DND-41 (cell line): ENCODE results near the gene JAGN1.

ENCODE experiments used
- ATAC-seq: fragments of 200-7000 bp; cut with Tn5 transposase; 3 replicates; pipeline ENCODE4 v1.9.1; 2021; ENCODE audit warnings: low read depth; ENCODE audit not compliant: insufficient read depth
- DNase-seq: peaks from one replicate; pipeline ENCODE4 v3.0.0-alpha.2; 2020
- H2AFZ ChIP-seq: 2 replicates; pipeline ENCODE4 v1.6.0; 2012; ENCODE audit warnings: low read depth, low read length
- H3K27ac ChIP-seq: 2 replicates; pipeline ENCODE4 v1.5.1; 2012; ENCODE audit warnings: low read length, inconsistent platforms
- H3K27me3 ChIP-seq: fragments of 200-600 bp; sonication (generic); 2 replicates; pipeline ENCODE4 v1.6.0; 2012; ENCODE audit warnings: low read length, mild to moderate bottlenecking, inconsistent platforms; ENCODE audit not compliant: insufficient read depth, poor library complexity
- H3K36me3 ChIP-seq: 2 replicates; pipeline ENCODE4 v1.5.1; 2012; ENCODE audit warnings: low read length, inconsistent platforms; ENCODE audit not compliant: insufficient read depth
- H3K4me1 ChIP-seq: 2 replicates; pipeline ENCODE4 v1.5.1; 2012; ENCODE audit warnings: mild to moderate bottlenecking, low read length; ENCODE audit not compliant: insufficient read depth
- H3K4me2 ChIP-seq: 2 replicates; pipeline ENCODE4 v1.6.0; 2012; ENCODE audit warnings: mild to moderate bottlenecking, moderate library complexity, low read length, inconsistent platforms; ENCODE audit not compliant: insufficient read depth
- H3K4me3 ChIP-seq, 2 experiments: fragments of 200-600 bp in 1 of 2; shearing (Covaris generic) in 1 of 2; 2 replicates each; pipeline ENCODE4 v1.5.1; 2012 to 2016; ENCODE audit warnings: inconsistent platforms in 2 of 2, low read length in 2 of 2, mild to moderate bottlenecking in 2 of 2, low read depth in 1 of 2, moderate library complexity in 1 of 2
- H3K79me2 ChIP-seq: 2 replicates; pipeline ENCODE4 v1.6.0; 2012; ENCODE audit warnings: low read length, inconsistent platforms; ENCODE audit not compliant: insufficient read depth
- H3K9ac ChIP-seq: 2 replicates; pipeline ENCODE4 v1.6.0; 2012; ENCODE audit warnings: low read depth, mild to moderate bottlenecking, inconsistent platforms, low read length, moderate library complexity
- H3K9me3 ChIP-seq: 2 replicates; pipeline ENCODE4 v1.5.1; 2012; ENCODE audit warnings: low read length, moderate library complexity, mild to moderate bottlenecking, inconsistent platforms; ENCODE audit not compliant: insufficient read depth, severe bottlenecking
- H4K20me1 ChIP-seq: 2 replicates; pipeline ENCODE4 v1.6.0; 2012; ENCODE audit warnings: low read length; ENCODE audit not compliant: insufficient read depth
- EZH2 ChIP-seq: IDR thresholded peaks from 3 replicates; pipeline ENCODE4 v1.6.1; 2012; ENCODE audit warnings: borderline replicate concordance, low read depth, mild to moderate bottlenecking, moderate library complexity, low read length, inconsistent platforms; ENCODE audit not compliant: severe bottlenecking
- TF ChIP-seq, protein P1 (sequence below): IDR thresholded peaks from 2 replicates; pipeline ENCODE4 v1.5.1; 2012; ENCODE audit warnings: borderline replicate concordance, low read length, moderate library complexity, mild to moderate bottlenecking; ENCODE audit not compliant: poor library complexity, severe bottlenecking; ENCODE audit errors: extremely low read depth

JAGN1 gene

DNA sequence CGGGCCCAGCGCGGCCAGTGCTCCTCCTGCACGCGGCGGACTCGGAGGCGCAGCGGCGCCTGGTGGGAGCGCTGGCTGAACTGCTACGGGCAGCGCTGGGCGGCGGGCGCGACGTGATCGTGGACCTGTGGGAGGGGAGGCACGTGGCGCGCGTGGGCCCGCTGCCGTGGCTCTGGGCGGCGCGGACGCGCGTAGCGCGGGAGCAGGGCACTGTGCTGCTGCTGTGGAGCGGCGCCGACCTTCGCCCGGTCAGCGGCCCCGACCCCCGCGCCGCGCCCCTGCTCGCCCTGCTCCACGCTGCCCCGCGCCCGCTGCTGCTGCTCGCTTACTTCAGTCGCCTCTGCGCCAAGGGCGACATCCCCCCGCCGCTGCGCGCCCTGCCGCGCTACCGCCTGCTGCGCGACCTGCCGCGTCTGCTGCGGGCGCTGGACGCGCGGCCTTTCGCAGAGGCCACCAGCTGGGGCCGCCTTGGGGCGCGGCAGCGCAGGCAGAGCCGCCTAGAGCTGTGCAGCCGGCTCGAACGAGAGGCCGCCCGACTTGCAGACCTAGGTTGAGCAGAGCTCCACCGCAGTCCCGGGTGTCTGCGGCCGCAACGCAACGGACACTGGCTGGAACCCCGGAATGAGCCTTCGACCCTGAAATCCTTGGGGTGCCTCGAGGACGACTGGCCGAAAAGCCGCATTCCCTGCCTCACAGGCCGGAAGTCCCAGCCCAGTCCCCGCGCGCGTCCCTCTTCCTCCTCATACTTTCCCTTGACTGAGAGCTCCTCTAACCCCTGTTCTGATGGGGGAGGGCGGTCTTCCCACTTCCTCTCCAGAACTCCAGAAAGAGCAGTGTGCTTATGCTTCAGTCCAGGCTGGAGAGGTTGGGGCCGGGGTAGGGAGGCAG lies 25.1 kb downstream of the JAGN1 start:
- ATAC-seq (peak; percentile 39), DNase-seq (no peak)
- H3K27me3 ChIP-seq, result peaks cover 6% of the 10 kb centered on the region
- peak overlapping the region; percentile 53 for H2AFZ ChIP-seq
- no peaks in the 10 kb centered on the region for H3K9me3 ChIP-seq
- peak overlapping the region in 1 of 2 experiments; percentile 31; a peak in 2 of 4 replicates for H3K4me3 ChIP-seq
- TF ChIP-seq, protein P1, sequence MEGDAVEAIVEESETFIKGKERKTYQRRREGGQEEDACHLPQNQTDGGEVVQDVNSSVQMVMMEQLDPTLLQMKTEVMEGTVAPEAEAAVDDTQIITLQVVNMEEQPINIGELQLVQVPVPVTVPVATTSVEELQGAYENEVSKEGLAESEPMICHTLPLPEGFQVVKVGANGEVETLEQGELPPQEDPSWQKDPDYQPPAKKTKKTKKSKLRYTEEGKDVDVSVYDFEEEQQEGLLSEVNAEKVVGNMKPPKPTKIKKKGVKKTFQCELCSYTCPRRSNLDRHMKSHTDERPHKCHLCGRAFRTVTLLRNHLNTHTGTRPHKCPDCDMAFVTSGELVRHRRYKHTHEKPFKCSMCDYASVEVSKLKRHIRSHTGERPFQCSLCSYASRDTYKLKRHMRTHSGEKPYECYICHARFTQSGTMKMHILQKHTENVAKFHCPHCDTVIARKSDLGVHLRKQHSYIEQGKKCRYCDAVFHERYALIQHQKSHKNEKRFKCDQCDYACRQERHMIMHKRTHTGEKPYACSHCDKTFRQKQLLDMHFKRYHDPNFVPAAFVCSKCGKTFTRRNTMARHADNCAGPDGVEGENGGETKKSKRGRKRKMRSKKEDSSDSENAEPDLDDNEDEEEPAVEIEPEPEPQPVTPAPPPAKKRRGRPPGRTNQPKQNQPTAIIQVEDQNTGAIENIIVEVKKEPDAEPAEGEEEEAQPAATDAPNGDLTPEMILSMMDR, result no peak
- peak; percentile 58 for TF ChIP-seq EZH2
- H4K20me1 ChIP-seq, result no peaks in the 10 kb centered on the region
- H3K4me2 ChIP-seq, result peak overlapping the region; percentile 61
- H3K36me3 ChIP-seq, result no peaks in the 10 kb centered on the region
- no peaks in the 10 kb centered on the region for H3K79me2 ChIP-seq
- H3K27ac ChIP-seq, result no peak overlapping the region
- peak overlapping the region; percentile 35; the same call in 1 of the 2 replicates for H3K9ac ChIP-seq
- H3K4me1 ChIP-seq, result peaks cover 21% of the 10 kb centered on the region

DNA sequence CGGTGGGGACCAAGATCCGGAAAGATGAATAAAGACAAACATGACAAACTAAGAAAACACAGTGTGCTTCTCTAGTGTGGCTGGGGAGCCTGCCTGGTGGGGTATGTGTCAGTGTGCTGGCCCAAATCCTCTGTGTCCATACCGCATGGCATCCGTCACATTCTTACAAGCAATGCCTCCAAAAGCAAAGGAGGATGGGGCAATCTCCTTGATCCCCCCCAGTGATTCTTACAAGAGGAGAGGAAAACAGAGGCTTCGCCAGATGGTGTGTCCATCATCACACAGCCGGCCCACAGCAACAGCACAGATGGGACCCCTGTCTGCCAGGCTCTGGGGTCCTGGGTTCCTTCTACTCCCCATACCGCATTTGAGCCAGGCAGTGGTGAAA lies 25.9 kb downstream of the JAGN1 start:
- Histone ChIP-seq H3K27ac (no peak overlapping the region), H3K4me1 (peaks cover 21% of the 10 kb centered on the region), H3K36me3 (no peaks in the 10 kb centered on the region), H3K9ac (peak overlapping the region; percentile 43; the same call in 1 of the 2 replicates), H3K4me3 (peak overlapping the region in 1 of 2 experiments; percentile 50; a peak in 2 of 4 replicates), H3K79me2 (no peaks in the 10 kb centered on the region), H3K4me2 (peak overlapping the region; percentile 62), H4K20me1 (no peaks in the 10 kb centered on the region), H3K9me3 (no peaks in the 10 kb centered on the region), H3K27me3 (peaks cover 6% of the 10 kb centered on the region), H2AFZ (peak overlapping the region; percentile 66)
- TF ChIP-seq EZH2, result no peak
- TF ChIP-seq, protein P1, result no peak
- DNase-seq (no peak), ATAC-seq (peak; percentile 4; the same call in 1 of the 3 replicates)

DNA sequence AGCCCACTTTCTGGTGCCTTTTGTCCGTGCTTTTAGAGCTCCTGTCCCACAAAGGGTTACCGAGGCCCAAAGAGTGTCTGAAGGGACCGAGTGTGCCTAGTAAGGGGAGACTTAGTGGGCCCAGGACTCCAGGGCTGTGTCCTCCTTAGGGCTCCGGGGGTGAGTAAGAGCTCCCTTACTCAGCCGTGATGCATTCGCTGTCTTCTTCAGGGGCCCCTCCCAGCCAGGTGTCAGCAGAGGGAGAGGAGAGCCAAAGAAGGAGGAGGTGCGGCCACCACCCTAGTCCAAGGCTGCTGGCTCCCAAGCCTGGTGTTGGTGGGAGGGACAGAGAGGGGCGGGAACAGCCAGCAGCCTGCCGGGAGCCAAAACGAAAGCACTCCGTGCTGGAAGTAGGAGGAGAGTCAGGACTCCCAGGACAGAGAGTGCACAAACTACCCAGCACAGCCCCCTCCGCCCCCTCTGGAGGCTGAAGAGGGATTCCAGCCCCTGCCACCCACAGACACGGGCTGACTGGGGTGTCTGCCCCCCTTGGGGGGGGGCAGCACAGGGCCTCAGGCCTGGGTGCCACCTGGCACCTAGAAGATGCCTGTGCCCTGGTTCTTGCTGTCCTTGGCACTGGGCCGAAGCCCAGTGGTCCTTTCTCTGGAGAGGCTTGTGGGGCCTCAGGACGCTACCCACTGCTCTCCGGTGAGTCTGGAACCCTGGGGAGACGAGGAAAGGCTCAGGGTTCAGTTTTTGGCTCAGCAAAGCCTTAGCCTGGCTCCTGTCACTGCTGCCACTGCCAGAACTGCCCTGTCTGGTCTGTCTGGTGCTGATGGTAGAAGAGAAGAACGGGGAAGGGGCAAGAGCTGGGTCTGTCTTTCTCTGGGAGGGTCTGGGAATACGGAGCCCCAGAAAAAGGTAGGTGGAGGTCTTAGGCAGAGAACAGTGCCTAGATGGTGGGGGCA lies 26.6 kb downstream of the JAGN1 start, which contains the start of gene IL17RC:
Gene IL17RC (plus strand): TSS at position 365 of the 947 bp plus-strand sequence. CDS start 218 bp downstream, at position 583.
- Histone ChIP-seq H4K20me1 (no peaks in the 10 kb centered on the region), H3K9ac (peak within 1 kb of the TSS; percentile 43), H2AFZ (peak within 1 kb of the TSS; percentile 66), H3K27ac (peak within 1 kb of the TSS; percentile 18; the same call in 1 of the 2 replicates), H3K9me3 (no peaks in the 10 kb centered on the region), H3K36me3 (no peaks in the 10 kb centered on the region), H3K4me1 (peaks cover 21% of the 10 kb centered on the region), H3K79me2 (no peaks in the 10 kb centered on the region), H3K4me3 (peak within 1 kb of the TSS in 1 of 2 experiments; percentile 50; a peak in 2 of 4 replicates), H3K4me2 (peak within 1 kb of the TSS; percentile 62), H3K27me3 (peaks cover 6% of the 10 kb centered on the region)
- TF ChIP-seq, protein P1, result no peak
- TF ChIP-seq EZH2, result no peak
- peak; percentile 63 for DNase-seq
- peak; percentile 81 for ATAC-seq
